ENCODE results near the gene LAMB1.

GRCh38 chr7:108030516-108030915 is 27.6 kb upstream of the LAMB1 start:
- no peak for TF ChIP-seq CTCF (IDR thresholded peaks at IDR 0.05)
- TF ChIP-seq POLR2A (IDR thresholded peaks at IDR 0.05), result no peak

All from esophagus squamous epithelium (tissue), 4 donors.